ENCODE results near the gene TARS2. TPM values are rescaled to one million over a fixed set of nuclear protein-coding genes. Genes with fewer than 3 reads are reported as not detected.

Gene TARS2
- total RNA-seq, 1 experiment from 2014 or later = 42.9 TPM

- TF ChIP-seq ATF2 (CRISPR knock-in tag; IDR thresholded peaks at IDR 0.05; ENCODE audit: borderline replicate concordance, low read depth) (no peak), ZNF416 (CRISPR knock-in tag; IDR thresholded peaks at IDR 0.05) (no peak), GABPB1 (CRISPR knock-in tag; IDR thresholded peaks at IDR 0.05) (no peak), AFF4 (CRISPR knock-in tag; IDR thresholded peaks at IDR 0.05; ENCODE audit: borderline replicate concordance) (no peak), GTF2I (CRISPR knock-in tag; conservative IDR thresholded peaks at IDR 0.05) (no peak)
- Mint-ChIP-seq H3K36me3 (peaks cover 4% of the 10 kb centered on the region; the same call in 1 of the 2 replicates), H3K27ac (peak overlapping the region; percentile 93), H3K4me1 (peaks cover 31% of the 10 kb centered on the region), H3K4me3 (no peak overlapping the region), H3K9me3 (no peaks in the 10 kb centered on the region), H3K27me3 (ENCODE audit: low read depth) (peaks cover 13% of the 10 kb centered on the region)
- DNase-seq (ENCODE audit: low spot score) (no peak), ATAC-seq (no peak)
- ChIA-PET CTCF (interaction anchor here (7.9 to 8.2 kb wide), 2 partner anchors 20 kb away, joined by 124 to 144 read pairs; no protein-coding TSS in a partner anchor), POLR2A (no interaction called here)
Measured at GRCh38 chr1:150555198-150555970, 68.2 kb downstream of the TARS2 start.

GRCh38 chr1:150555971-150556865, 69.0 kb downstream of the TARS2 start:
- no peak overlapping the region for H3K4me3 Mint-ChIP-seq
- ChIA-PET CTCF (interaction anchor here (0.9 to 7.9 kb wide), 2 partner anchors 21 to 179 kb away, joined by 3 to 144 read pairs; no protein-coding TSS in a partner anchor), POLR2A (interaction anchor here (1.1 kb wide), 1 partner anchor 47 kb away, joined by 3 read pairs; no protein-coding TSS in a partner anchor)
- peaks cover 34% of the 10 kb centered on the region for H3K4me1 Mint-ChIP-seq
- H3K27ac Mint-ChIP-seq = peak overlapping the region; percentile 70; the same call in 1 of the 2 replicates
- H3K36me3 Mint-ChIP-seq = peaks cover 4% of the 10 kb centered on the region; the same call in 1 of the 2 replicates
- peaks cover 5% of the 10 kb centered on the region for H3K27me3 Mint-ChIP-seq (ENCODE audit: low read depth)
- H3K9me3 Mint-ChIP-seq = no peaks in the 10 kb centered on the region
- ATAC-seq = no peak
- DNase-seq (ENCODE audit: low spot score) = no peak
- TF ChIP-seq ZNF396 (CRISPR knock-in tag; IDR thresholded peaks at IDR 0.05; ENCODE audit: borderline replicate concordance) (no peak), ZNF219 (CRISPR knock-in tag; IDR thresholded peaks at IDR 0.05; ENCODE audit: borderline replicate concordance) (no peak), FOXP1 (CRISPR knock-in tag; IDR thresholded peaks at IDR 0.05; ENCODE audit: borderline replicate concordance) (no peak), TEAD4 (CRISPR knock-in tag; IDR thresholded peaks at IDR 0.05) (no peak), ESRRA (CRISPR knock-in tag; IDR thresholded peaks at IDR 0.05; ENCODE audit: borderline replicate concordance) (no peak), MAX (CRISPR knock-in tag; IDR thresholded peaks at IDR 0.05) (no peak), MYBL2 (CRISPR knock-in tag; IDR thresholded peaks at IDR 0.05) (no peak), NFE2L1 (CRISPR knock-in tag; IDR thresholded peaks at IDR 0.05) (no peak), CREB1 (CRISPR knock-in tag; IDR thresholded peaks at IDR 0.05) (no peak), ZNF317 (CRISPR knock-in tag; IDR thresholded peaks at IDR 0.05; ENCODE audit: borderline replicate concordance, low read depth) (no peak), ZNF671 (CRISPR knock-in tag; IDR thresholded peaks at IDR 0.05) (no peak)
- TF ChIP-seq, protein P1, sequence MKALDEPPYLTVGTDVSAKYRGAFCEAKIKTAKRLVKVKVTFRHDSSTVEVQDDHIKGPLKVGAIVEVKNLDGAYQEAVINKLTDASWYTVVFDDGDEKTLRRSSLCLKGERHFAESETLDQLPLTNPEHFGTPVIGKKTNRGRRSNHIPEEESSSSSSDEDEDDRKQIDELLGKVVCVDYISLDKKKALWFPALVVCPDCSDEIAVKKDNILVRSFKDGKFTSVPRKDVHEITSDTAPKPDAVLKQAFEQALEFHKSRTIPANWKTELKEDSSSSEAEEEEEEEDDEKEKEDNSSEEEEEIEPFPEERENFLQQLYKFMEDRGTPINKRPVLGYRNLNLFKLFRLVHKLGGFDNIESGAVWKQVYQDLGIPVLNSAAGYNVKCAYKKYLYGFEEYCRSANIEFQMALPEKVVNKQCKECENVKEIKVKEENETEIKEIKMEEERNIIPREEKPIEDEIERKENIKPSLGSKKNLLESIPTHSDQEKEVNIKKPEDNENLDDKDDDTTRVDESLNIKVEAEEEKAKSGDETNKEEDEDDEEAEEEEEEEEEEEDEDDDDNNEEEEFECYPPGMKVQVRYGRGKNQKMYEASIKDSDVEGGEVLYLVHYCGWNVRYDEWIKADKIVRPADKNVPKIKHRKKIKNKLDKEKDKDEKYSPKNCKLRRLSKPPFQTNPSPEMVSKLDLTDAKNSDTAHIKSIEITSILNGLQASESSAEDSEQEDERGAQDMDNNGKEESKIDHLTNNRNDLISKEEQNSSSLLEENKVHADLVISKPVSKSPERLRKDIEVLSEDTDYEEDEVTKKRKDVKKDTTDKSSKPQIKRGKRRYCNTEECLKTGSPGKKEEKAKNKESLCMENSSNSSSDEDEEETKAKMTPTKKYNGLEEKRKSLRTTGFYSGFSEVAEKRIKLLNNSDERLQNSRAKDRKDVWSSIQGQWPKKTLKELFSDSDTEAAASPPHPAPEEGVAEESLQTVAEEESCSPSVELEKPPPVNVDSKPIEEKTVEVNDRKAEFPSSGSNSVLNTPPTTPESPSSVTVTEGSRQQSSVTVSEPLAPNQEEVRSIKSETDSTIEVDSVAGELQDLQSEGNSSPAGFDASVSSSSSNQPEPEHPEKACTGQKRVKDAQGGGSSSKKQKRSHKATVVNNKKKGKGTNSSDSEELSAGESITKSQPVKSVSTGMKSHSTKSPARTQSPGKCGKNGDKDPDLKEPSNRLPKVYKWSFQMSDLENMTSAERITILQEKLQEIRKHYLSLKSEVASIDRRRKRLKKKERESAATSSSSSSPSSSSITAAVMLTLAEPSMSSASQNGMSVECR (CRISPR knock-in tag; IDR thresholded peaks at IDR 0.05; ENCODE audit: borderline replicate concordance) = no peak
- TF ChIP-seq, protein P2, sequence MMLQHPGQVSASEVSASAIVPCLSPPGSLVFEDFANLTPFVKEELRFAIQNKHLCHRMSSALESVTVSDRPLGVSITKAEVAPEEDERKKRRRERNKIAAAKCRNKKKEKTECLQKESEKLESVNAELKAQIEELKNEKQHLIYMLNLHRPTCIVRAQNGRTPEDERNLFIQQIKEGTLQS (CRISPR knock-in tag; conservative IDR thresholded peaks at IDR 0.05) = no peak
- TF ChIP-seq, protein P3, sequence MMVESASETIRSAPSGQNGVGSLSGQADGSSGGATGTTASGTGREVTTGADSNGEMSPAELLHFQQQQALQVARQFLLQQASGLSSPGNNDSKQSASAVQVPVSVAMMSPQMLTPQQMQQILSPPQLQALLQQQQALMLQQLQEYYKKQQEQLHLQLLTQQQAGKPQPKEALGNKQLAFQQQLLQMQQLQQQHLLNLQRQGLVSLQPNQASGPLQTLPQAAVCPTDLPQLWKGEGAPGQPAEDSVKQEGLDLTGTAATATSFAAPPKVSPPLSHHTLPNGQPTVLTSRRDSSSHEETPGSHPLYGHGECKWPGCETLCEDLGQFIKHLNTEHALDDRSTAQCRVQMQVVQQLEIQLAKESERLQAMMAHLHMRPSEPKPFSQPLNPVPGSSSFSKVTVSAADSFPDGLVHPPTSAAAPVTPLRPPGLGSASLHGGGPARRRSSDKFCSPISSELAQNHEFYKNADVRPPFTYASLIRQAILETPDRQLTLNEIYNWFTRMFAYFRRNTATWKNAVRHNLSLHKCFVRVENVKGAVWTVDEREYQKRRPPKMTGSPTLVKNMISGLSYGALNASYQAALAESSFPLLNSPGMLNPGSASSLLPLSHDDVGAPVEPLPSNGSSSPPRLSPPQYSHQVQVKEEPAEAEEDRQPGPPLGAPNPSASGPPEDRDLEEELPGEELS (CRISPR knock-in tag; IDR thresholded peaks at IDR 0.05) = no peak

Measured in WTC11 (cell line).